PC-9 (cell line): ENCODE data around the gene EMP2.

Experiments
- EZH2 ChIP-seq: fragments of 200-600 bp; sonication (generic); IDR thresholded peaks from 2 replicates; pipeline ENCODE4 v1.8.0; 2017; ENCODE audit warnings: antibody characterized with exemption, low read depth
- TF ChIP-seq, protein P1 (sequence below): fragments of 200-600 bp; sonication (generic); conservative IDR thresholded peaks from 2 replicates; pipeline ENCODE4 v1.6.1; 2017; ENCODE audit warnings: mixed run types, antibody characterized with exemption, mild to moderate bottlenecking, moderate library complexity

GRCh38 chr16:10500582-10500981 lies 79.8 kb downstream of the EMP2 start:
- TF ChIP-seq, protein P1, sequence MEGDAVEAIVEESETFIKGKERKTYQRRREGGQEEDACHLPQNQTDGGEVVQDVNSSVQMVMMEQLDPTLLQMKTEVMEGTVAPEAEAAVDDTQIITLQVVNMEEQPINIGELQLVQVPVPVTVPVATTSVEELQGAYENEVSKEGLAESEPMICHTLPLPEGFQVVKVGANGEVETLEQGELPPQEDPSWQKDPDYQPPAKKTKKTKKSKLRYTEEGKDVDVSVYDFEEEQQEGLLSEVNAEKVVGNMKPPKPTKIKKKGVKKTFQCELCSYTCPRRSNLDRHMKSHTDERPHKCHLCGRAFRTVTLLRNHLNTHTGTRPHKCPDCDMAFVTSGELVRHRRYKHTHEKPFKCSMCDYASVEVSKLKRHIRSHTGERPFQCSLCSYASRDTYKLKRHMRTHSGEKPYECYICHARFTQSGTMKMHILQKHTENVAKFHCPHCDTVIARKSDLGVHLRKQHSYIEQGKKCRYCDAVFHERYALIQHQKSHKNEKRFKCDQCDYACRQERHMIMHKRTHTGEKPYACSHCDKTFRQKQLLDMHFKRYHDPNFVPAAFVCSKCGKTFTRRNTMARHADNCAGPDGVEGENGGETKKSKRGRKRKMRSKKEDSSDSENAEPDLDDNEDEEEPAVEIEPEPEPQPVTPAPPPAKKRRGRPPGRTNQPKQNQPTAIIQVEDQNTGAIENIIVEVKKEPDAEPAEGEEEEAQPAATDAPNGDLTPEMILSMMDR, result no peak
- TF ChIP-seq EZH2, result no peak
